HT-29 (cell line): ENCODE measurements around the gene EDAR. TPM values are rescaled to one million over a fixed set of nuclear protein-coding genes. Genes with fewer than 3 reads are reported as not detected.
A peak's percentile ranks its signal among the peaks of the same experiment; 100 is the strongest.

Source experiments
- DNase-seq: peaks from one replicate; pipeline ENCODE4 v3.0.0-alpha.2; 2015; ENCODE audit warnings: low spot score
- small RNA-seq: library from RNA; depleted of rRNA; stranded (forward); fragments of <200 nt; gene quantifications from one replicate; pipeline ENCODE3, GENCODE V24; 2014
- total RNA-seq: library from RNA; depleted of rRNA; stranded (reverse); fragments of >200 nt; shearing (Covaris generic); gene quantifications from 2 replicates; pipeline ENCODE4 v1.2.3, GENCODE V29; 2014; rRNA removed

Gene EDAR
- total RNA-seq, 1 experiment from 2014 or later = not detected

DNA sequence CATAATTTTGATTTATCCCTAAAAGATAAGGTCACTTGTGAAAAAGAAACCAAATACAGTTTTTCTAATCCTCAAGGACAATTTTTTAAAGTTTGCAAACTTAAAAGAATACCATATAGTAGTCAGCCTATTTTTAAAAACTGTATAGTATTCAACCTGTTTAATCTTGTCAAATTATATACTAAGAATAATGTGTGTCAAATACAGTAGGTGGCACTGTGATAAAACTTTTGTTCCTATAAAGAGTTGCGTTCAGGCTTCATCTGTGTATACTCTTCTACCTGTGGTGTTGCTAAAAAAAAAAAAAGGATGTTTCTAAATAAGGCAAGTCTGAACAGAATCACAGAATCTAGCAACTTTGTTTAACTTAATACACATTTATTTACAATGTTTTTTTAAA, 133.8 kb downstream of the EDAR start:
- DNase-seq = peak; percentile 39

- DNase-seq = no peak
Observed at GRCh38 chr2:108854484-108854883, 134.5 kb downstream of the EDAR start.

GRCh38 chr2:108853421-108853820, 135.6 kb downstream of the EDAR start:
- DNase-seq = no peak

DNA sequence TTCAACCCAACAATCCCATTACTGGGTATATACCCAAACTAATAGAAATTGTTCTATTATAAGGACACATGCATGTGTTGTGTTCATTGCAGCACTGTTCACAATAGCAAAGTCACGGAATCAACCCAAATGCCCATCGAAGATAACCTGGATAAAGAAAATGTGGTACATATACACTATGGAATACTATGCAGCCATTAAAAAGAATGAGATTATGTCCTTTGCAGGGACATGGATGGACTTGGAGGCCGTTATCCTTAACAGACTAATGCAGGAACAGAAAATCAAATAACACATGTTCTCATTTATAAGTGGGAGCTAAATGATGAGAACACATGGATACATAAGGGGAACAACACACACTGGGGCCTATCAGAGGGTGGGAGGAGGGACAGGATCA, 136.6 kb downstream of the EDAR start:
- DNase-seq = no peak

DNA sequence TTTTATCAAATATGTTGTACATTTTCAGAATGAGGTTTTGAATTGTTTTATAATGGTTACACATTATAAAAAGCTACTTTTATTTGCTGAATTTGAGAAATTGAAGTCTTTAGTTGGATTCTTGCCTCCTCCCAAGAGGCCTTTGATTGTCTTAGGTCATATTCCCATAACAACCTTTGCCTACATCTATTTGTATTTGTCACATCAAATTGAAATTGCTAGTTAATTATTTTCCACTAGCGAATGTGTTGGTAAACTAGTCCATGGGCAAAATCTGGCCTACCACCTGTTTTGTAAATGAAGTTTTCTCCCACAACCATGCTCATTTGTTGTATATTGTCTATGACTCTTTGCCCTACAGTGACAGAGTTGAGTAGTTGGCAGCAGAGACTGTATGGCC, 142.0 kb downstream of the EDAR start:
- DNase-seq = no peak

DNA sequence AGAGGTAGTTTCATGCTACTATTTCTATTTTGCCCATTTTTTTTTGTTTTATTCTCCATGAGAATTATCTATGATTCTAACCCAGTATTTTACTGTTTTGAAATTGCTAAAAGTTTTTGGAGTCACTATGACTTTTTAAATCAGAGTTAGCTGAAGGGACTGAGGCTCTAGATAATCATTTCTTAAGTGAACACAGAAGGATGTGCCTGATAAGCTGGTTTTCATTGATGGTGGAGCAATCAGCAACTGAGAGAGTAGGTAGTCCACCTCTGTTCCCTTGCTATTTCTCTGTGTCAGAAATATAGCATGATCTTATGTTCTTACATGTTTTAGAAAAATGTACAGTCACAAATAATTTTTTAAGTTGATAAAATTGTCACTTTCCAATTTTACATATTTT, 143.1 kb downstream of the EDAR start:
- DNase-seq = no peak

Small RNA genes within 50 kb of the gene (small RNA-seq; reads per million reads assigned to genes)
- not detected for gene AC073415.1

Other genes starting within 250 kb of the EDAR start
- gene CCDC138, start 202.4 kb downstream of the EDAR start, total RNA-seq = 4.7 and 5.6 TPM in 2 replicates
- gene SH3RF3, start 140.0 kb upstream of the EDAR start, total RNA-seq = 0.05 and 0.16 TPM in 2 replicates